T-cell (primary cell): ENCODE results near the gene RHOD. TPM values are rescaled to one million over a fixed set of nuclear protein-coding genes. Genes with fewer than 3 reads are reported as not detected.

Experiments
- ATAC-seq, 4 experiments: fragments of 200-7000 bp in 3 of 4; fragments of 150-1000 bp in 1 of 4; cut with Tn5 transposase; replicated peaks in 1 of 4; 1 replicate in 3 of 4; 2 replicates in 1 of 4; pipeline ENCODE4 v1.10.0; 2021; ENCODE audit warnings: moderate library complexity in 3 of 4, mild to moderate bottlenecking in 2 of 4, moderate number of reproducible peaks in 1 of 4
- CTCF ChIA-PET, 2 donors: fragments of 300-600 bp; sonication (Branson Sonifier 250); formaldehyde crosslinking; loops; one replicate each; lab custom pipeline; 2022; ENCODE audit warnings: antibody characterized with exemption in 2 of 2; lab: Charles Lee
- POLR2A ChIA-PET, 2 donors: fragments of 300-600 bp; sonication (Branson Sonifier 250); formaldehyde crosslinking; loops; one replicate each; lab custom pipeline; 2022; ENCODE audit warnings: antibody characterized with exemption in 2 of 2; lab: Charles Lee
- DNase-seq, 35 experiments: peaks; one replicate each; pipeline versions ENCODE4 v3.0.0 to v3.0.0-alpha.2; 2013 to 2023
- H3K27ac ChIP-seq: one replicate; pipeline ENCODE4 v1.5.1; 2013; ENCODE audit warnings: low read length
- H3K27me3 ChIP-seq, 2 experiments: replicated peaks in 1 of 2; 1 replicate in 1 of 2; 2 replicates in 1 of 2; pipeline versions ENCODE4 v1.6.1 to v1.7.0; 2013; ENCODE audit warnings: low read length in 1 of 2, mixed read lengths in 1 of 2; ENCODE audit not compliant: control insufficient read depth in 2 of 2, insufficient read depth in 2 of 2; ENCODE audit errors: extremely low read depth in 1 of 2
- H3K36me3 ChIP-seq, 2 donors: 1 replicate in 1 of 2; 2 replicates in 1 of 2; pipeline versions ENCODE4 v1.6.1 to v1.7.0; 2013; ENCODE audit warnings: low read length in 1 of 2; ENCODE audit not compliant: control insufficient read depth in 2 of 2, insufficient read depth in 1 of 2; ENCODE audit errors: extremely low read depth in 1 of 2
- H3K4me1 ChIP-seq, 2 experiments: 1 replicate in 1 of 2; 2 replicates in 1 of 2; pipeline versions ENCODE4 v1.6.1 to v1.7.0; 2013; ENCODE audit warnings: low read length in 2 of 2, mixed read lengths in 1 of 2; ENCODE audit not compliant: insufficient read depth in 2 of 2, control insufficient read depth in 1 of 2; ENCODE audit errors: extremely low read depth in 1 of 2
- H3K4me3 ChIP-seq, 2 donors: 1 replicate in 1 of 2; 2 replicates in 1 of 2; pipeline versions ENCODE4 v1.5.1 to v1.7.0; 2013; ENCODE audit warnings: mild to moderate bottlenecking in 2 of 2, low read length in 1 of 2, moderate library complexity in 1 of 2; ENCODE audit not compliant: control insufficient read depth in 1 of 2; ENCODE audit errors: extremely low read depth in 1 of 2
- H3K9me3 ChIP-seq: 2 replicates; pipeline ENCODE4 v1.7.0; 2013
- H3K27ac Mint-ChIP-seq, 2 donors: one replicate each; pipeline ENCODE4 v1.8.0; 2020 to 2021; ENCODE audit warnings: mild to moderate bottlenecking in 2 of 2, mixed read lengths in 2 of 2
- H3K27me3 Mint-ChIP-seq, 2 donors: one replicate each; pipeline ENCODE4 v1.8.0; 2021 to 2022; ENCODE audit warnings: mixed read lengths in 2 of 2
- H3K36me3 Mint-ChIP-seq: one replicate; pipeline ENCODE4 v1.8.0; 2021; ENCODE audit warnings: mixed read lengths
- H3K4me1 Mint-ChIP-seq, 3 donors: one replicate each; pipeline ENCODE4 v1.8.0; 2020 to 2022; ENCODE audit warnings: mixed read lengths in 3 of 3, mild to moderate bottlenecking in 1 of 3
- H3K4me3 Mint-ChIP-seq, 3 donors: one replicate each; pipeline ENCODE4 v1.8.0; 2020 to 2022; ENCODE audit warnings: mild to moderate bottlenecking in 3 of 3, mixed read lengths in 3 of 3, moderate library complexity in 3 of 3
- H3K9me3 Mint-ChIP-seq, 3 donors: one replicate each; pipeline ENCODE4 v1.8.0; 2020 to 2022; ENCODE audit warnings: mixed read lengths in 3 of 3
- WGBS: methylation state at CpG from one replicate; pipeline ENCODE4 v1.1.5; 2013; ENCODE audit warnings: missing lambda C conversion rate; ENCODE audit not compliant: insufficient coverage; 5-methylcytosine and 5-hydroxymethylcytosine counted together
- total RNA-seq, 35 experiments: library from RNA in 6 of 35; stranded (reverse) in 6 of 35; fragments of 120-200 nt in 1 of 35; gene quantifications; one replicate each; pipeline versions ENCODE4 v1.2.1 to v1.2.4 and lab custom pipeline; 2013 to 2026

The RHOD gene
- total RNA-seq, 5 donors from 2014 or later (not counting 1 experiment from before 2014, with no cell fraction given), result 0.59 to 0.88 (median 0.66) TPM; not detected in 2

GRCh38 chr11:67029146-67029545 lies 27.5 kb upstream of the RHOD start:
- no peaks in the 10 kb centered on the region for H3K9me3 ChIP-seq
- WGBS, result 85% methylated on average over 3 of the region's 6 CpGs
- Mint-ChIP-seq H3K27me3 (peaks cover 17 to 39% of the 10 kb centered on the region in 2 donors), H3K4me1 (peaks cover 14 to 17% (median 15%) of the 10 kb centered on the region in 3 donors), H3K9me3 (no peaks in the 10 kb centered on the region), H3K27ac (no peak overlapping the region), H3K4me3 (no peak overlapping the region), H3K36me3 (no peaks in the 10 kb centered on the region)
- H3K27ac ChIP-seq, result no peak overlapping the region
- peaks cover 10 to 14% of the 10 kb centered on the region in 2 experiments for H3K4me1 ChIP-seq
- H3K27me3 ChIP-seq, result peaks cover 0 to 80% of the 10 kb centered on the region in 2 experiments
- DNase-seq (no peak), ATAC-seq (no peak)
- H3K36me3 ChIP-seq, result no peaks in the 10 kb centered on the region
- CTCF ChIA-PET, result interaction anchor here in 1 of 2 donors (0.5 kb wide), 1 partner anchor 35 kb away, joined by 3 read pairs; no protein-coding TSS in a partner anchor
- POLR2A ChIA-PET, result no interaction called here
- H3K4me3 ChIP-seq, result no peak overlapping the region

- H3K4me3 ChIP-seq, result no peak overlapping the region
- no peaks in the 10 kb centered on the region for H3K9me3 ChIP-seq
- Mint-ChIP-seq H3K4me1 (peaks cover 0 to 2% (median 0%) of the 10 kb centered on the region in 3 donors), H3K36me3 (no peaks in the 10 kb centered on the region), H3K4me3 (no peak overlapping the region), H3K27ac (no peak overlapping the region), H3K9me3 (no peaks in the 10 kb centered on the region), H3K27me3 (peaks cover 18 to 32% of the 10 kb centered on the region in 2 donors)
- ATAC-seq (no peak), DNase-seq (no peak)
- 37% methylated on average over 6 of the region's 9 CpGs for WGBS
- CTCF ChIA-PET, result no interaction called here
- POLR2A ChIA-PET, result no interaction called here
- peaks cover 0 to 63% of the 10 kb centered on the region in 2 experiments for H3K27me3 ChIP-seq
- no peak overlapping the region for H3K27ac ChIP-seq
- no peaks in the 10 kb centered on the region for H3K36me3 ChIP-seq
- H3K4me1 ChIP-seq, result no peaks in the 10 kb centered on the region
Measured at GRCh38 chr11:67030976-67031375, 25.7 kb upstream of the RHOD start.

- Mint-ChIP-seq H3K27ac (no peak overlapping the region), H3K4me3 (no peak overlapping the region), H3K9me3 (no peaks in the 10 kb centered on the region), H3K27me3 (peaks cover 18 to 26% of the 10 kb centered on the region in 2 donors), H3K4me1 (no peaks in the 10 kb centered on the region), H3K36me3 (no peaks in the 10 kb centered on the region)
- Histone ChIP-seq H3K4me1 (no peaks in the 10 kb centered on the region), H3K4me3 (no peak overlapping the region), H3K9me3 (no peaks in the 10 kb centered on the region), H3K27me3 (peaks cover 0 to 60% of the 10 kb centered on the region in 2 experiments), H3K27ac (no peak overlapping the region), H3K36me3 (no peaks in the 10 kb centered on the region)
- ATAC-seq (no peak), DNase-seq (no peak)
- CTCF ChIA-PET, result interaction anchor here in 1 of 2 donors (0.7 kb wide), 1 partner anchor 135 kb away, joined by 7 read pairs; no protein-coding TSS in a partner anchor
- POLR2A ChIA-PET, result no interaction called here
- WGBS, result 84% methylated on average over 18 of the region's 23 CpGs
Measured at GRCh38 chr11:67031791-67032561, 24.7 kb upstream of the RHOD start.

- DNase-seq, result no peak
- H3K27me3 ChIP-seq, result peaks cover 0 to 54% of the 10 kb centered on the region in 2 experiments
- H3K4me3 Mint-ChIP-seq, result no peak overlapping the region
- ATAC-seq, result no peak
- ChIA-PET CTCF (interaction anchor here in 1 of 2 donors (0.7 kb wide), 1 partner anchor 134 kb away, joined by 7 read pairs; no protein-coding TSS in a partner anchor), POLR2A (no interaction called here)
- no peaks in the 10 kb centered on the region for H3K36me3 Mint-ChIP-seq
- 61% methylated on average over 10 of the region's 12 CpGs for WGBS
- H3K27me3 Mint-ChIP-seq, result peaks cover 18 to 23% of the 10 kb centered on the region in 2 donors
- no peak overlapping the region for H3K4me3 ChIP-seq
- no peak overlapping the region for H3K27ac Mint-ChIP-seq
- H3K27ac ChIP-seq, result no peak overlapping the region
- no peaks in the 10 kb centered on the region for H3K4me1 ChIP-seq
- H3K9me3 ChIP-seq, result no peaks in the 10 kb centered on the region
- H3K4me1 Mint-ChIP-seq, result no peaks in the 10 kb centered on the region
- H3K9me3 Mint-ChIP-seq, result no peaks in the 10 kb centered on the region
- H3K36me3 ChIP-seq, result no peaks in the 10 kb centered on the region
Measured at GRCh38 chr11:67032830-67033551, 23.7 kb upstream of the RHOD start.

GRCh38 chr11:67033661-67034166 lies 22.9 kb upstream of the RHOD start:
- no peaks in the 10 kb centered on the region for H3K4me1 Mint-ChIP-seq
- no peak overlapping the region for H3K27ac Mint-ChIP-seq
- peaks cover 0 to 48% of the 10 kb centered on the region in 2 experiments for H3K27me3 ChIP-seq
- no peak overlapping the region for H3K4me3 Mint-ChIP-seq
- H3K4me3 ChIP-seq, result no peak overlapping the region
- DNase-seq (no peak), ATAC-seq (no peak)
- POLR2A ChIA-PET, result no interaction called here
- H3K36me3 ChIP-seq, result no peaks in the 10 kb centered on the region
- CTCF ChIA-PET, result no interaction called here
- WGBS, result 79% methylated on average over 4 of the region's 8 CpGs
- H3K9me3 Mint-ChIP-seq, result no peaks in the 10 kb centered on the region
- H3K4me1 ChIP-seq, result no peaks in the 10 kb centered on the region
- no peak overlapping the region for H3K27ac ChIP-seq
- H3K36me3 Mint-ChIP-seq, result no peaks in the 10 kb centered on the region
- no peaks in the 10 kb centered on the region for H3K9me3 ChIP-seq
- H3K27me3 Mint-ChIP-seq, result peaks cover 18 to 23% of the 10 kb centered on the region in 2 donors

- Histone ChIP-seq H3K27ac (no peak overlapping the region), H3K4me1 (no peaks in the 10 kb centered on the region), H3K36me3 (no peaks in the 10 kb centered on the region), H3K9me3 (no peaks in the 10 kb centered on the region), H3K4me3 (no peak overlapping the region), H3K27me3 (peaks cover 0 to 49% of the 10 kb centered on the region in 2 experiments)
- H3K27me3 Mint-ChIP-seq, result peaks cover 12 to 23% of the 10 kb centered on the region in 2 donors
- DNase-seq (no peak), ATAC-seq (no peak)
- no peaks in the 10 kb centered on the region for H3K4me1 Mint-ChIP-seq
- no peak overlapping the region for H3K27ac Mint-ChIP-seq
- 83% methylated on average over 3 of the region's 6 CpGs for WGBS
- no peaks in the 10 kb centered on the region for H3K9me3 Mint-ChIP-seq
- CTCF ChIA-PET, result no interaction called here
- POLR2A ChIA-PET, result no interaction called here
- H3K4me3 Mint-ChIP-seq, result no peak overlapping the region
- no peaks in the 10 kb centered on the region for H3K36me3 Mint-ChIP-seq
Measured at GRCh38 chr11:67034350-67034749, 22.3 kb upstream of the RHOD start.
